SU-DHL-6 (cell line): Measurements from ENCODE around the gene MYL9.

Experiments
- EZH2phosphoT487 ChIP-seq: fragments of 200-600 bp; sonication (generic), shearing (Covaris generic); conservative IDR thresholded peaks from 2 replicates; pipeline ENCODE4 v1.6.1; 2018; ENCODE audit warnings: mild to moderate bottlenecking, antibody characterized with exemption, low read length, moderate library complexity, mixed read lengths
- TF ChIP-seq, protein P1 (sequence below): fragments of 200-600 bp; sonication (generic); IDR thresholded peaks from one replicate; pipeline ENCODE4 v1.5.1; 2017; ENCODE audit warnings: antibody characterized with exemption, mild to moderate bottlenecking, low read length, moderate library complexity; ENCODE audit not compliant: insufficient read depth, poor library complexity, severe bottlenecking

DNA sequence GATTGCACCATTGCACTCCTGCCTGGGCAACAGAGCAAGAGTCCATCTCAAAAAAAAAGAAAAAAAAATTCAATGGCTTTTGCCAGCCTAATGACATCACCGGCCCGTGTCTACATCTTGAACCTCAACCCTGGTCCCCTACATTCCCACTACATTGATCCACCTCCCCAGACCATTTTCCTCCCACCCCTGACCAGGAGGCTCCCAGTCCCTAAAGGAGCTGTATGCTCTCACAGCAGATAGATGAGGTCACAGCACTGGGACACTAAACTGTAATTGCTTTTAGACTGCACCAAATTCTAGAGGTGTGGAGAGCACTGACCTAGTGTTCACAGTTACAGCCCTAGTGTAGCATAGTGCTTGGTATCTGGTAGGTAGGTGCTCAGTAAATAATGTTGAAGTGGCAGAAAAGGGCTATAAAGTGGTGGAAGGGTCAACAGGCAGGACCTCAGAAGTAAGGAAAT, 42.7 kb downstream of the MYL9 start:
- TF ChIP-seq, protein P1, sequence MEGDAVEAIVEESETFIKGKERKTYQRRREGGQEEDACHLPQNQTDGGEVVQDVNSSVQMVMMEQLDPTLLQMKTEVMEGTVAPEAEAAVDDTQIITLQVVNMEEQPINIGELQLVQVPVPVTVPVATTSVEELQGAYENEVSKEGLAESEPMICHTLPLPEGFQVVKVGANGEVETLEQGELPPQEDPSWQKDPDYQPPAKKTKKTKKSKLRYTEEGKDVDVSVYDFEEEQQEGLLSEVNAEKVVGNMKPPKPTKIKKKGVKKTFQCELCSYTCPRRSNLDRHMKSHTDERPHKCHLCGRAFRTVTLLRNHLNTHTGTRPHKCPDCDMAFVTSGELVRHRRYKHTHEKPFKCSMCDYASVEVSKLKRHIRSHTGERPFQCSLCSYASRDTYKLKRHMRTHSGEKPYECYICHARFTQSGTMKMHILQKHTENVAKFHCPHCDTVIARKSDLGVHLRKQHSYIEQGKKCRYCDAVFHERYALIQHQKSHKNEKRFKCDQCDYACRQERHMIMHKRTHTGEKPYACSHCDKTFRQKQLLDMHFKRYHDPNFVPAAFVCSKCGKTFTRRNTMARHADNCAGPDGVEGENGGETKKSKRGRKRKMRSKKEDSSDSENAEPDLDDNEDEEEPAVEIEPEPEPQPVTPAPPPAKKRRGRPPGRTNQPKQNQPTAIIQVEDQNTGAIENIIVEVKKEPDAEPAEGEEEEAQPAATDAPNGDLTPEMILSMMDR = no peak
- TF ChIP-seq EZH2phosphoT487 = no peak
